HCT116 (cell line): ENCODE measurements around the gene BICD1. TPM values are rescaled to one million over a fixed set of nuclear protein-coding genes. Genes with fewer than 3 reads are reported as not detected.

Source experiments
- ATAC-seq: fragments of 200-7000 bp; cut with Tn5 transposase; 2 replicates; pipeline ENCODE4 v1.9.1; 2020; ENCODE audit warnings: mild to moderate bottlenecking, moderate library complexity
- BruUV-seq: library from RNA; stranded (reverse); fragments of 400-500 nt; replicated peaks from 2 replicates; lab custom pipeline; 2021; lab: Mats Ljungman, UMichigan
- CTCF ChIA-PET: fragments of 300-600 bp; sonication (Branson Sonifier 250); formaldehyde crosslinking; loops from one replicate; lab custom pipeline; 2021; ENCODE audit warnings: antibody characterized with exemption; lab: Charles Lee
- POLR2A ChIA-PET: fragments of 300-600, 350-600 bp; sonication (Branson Sonifier 250); formaldehyde crosslinking; loops from one replicate; lab custom pipeline; 2021; ENCODE audit warnings: antibody characterized with exemption; lab: Charles Lee
- RAD21 ChIA-PET, 2 experiments: fragments of 300-600 bp; sonication (Branson Sonifier 250); formaldehyde crosslinking; loops; one replicate each; lab custom pipeline; 2023; ENCODE audit warnings: low total read pairs in 2 of 2; ENCODE audit not compliant: uncharacterized antibody in 2 of 2, unreplicated experiment in 2 of 2, low non-redundant PET in 1 of 2; lab: Charles Lee
- DNase-seq: peaks from one replicate; pipeline ENCODE4 v3.0.0-alpha.2; 2010; ENCODE audit warnings: low read depth, low spot score
- H2AFZ ChIP-seq: fragments of 200-600 bp; shearing (Covaris generic), sonication (generic); 2 replicates; pipeline ENCODE4 v1.6.1; 2017; ENCODE audit warnings: low read depth, mixed run types, mixed read lengths, antibody characterized with exemption, low read length; ENCODE audit not compliant: poor library complexity, severe bottlenecking
- H3K27ac ChIP-seq: 2 replicates; pipeline ENCODE4 v1.5.1; 2012; ENCODE audit warnings: low read depth, low read length
- H3K27me3 ChIP-seq: fragments of 200-600 bp; sonication (generic); 2 replicates; pipeline ENCODE4 v1.6.1; 2016; ENCODE audit warnings: mixed run types, low read length, mixed read lengths; ENCODE audit not compliant: insufficient read depth
- H3K36me3 ChIP-seq, 2 experiments: fragments of 200-500 bp in 1 of 2; fragments of 200-600 bp in 1 of 2; sonication (Bioruptor generic) in 1 of 2; sonication (generic) in 1 of 2; 2 replicates each; pipeline versions ENCODE4 v1.5.1 to v1.6.1; 2014 to 2016; ENCODE audit warnings: low read length in 2 of 2, inconsistent platforms in 1 of 2, mixed read lengths in 1 of 2, mixed run types in 1 of 2; ENCODE audit not compliant: insufficient read depth in 2 of 2, control insufficient read depth in 1 of 2
- H3K4me1 ChIP-seq, 2 experiments: fragments of 200-600 bp in 1 of 2; sonication (generic) in 1 of 2; 2 replicates each; pipeline versions ENCODE4 v1.5.1 to v1.6.1; 2012 to 2017; ENCODE audit warnings: low read length in 2 of 2, inconsistent platforms in 1 of 2, mild to moderate bottlenecking in 1 of 2, mixed read lengths in 1 of 2, mixed run types in 1 of 2, moderate library complexity in 1 of 2; ENCODE audit not compliant: insufficient read depth in 2 of 2, control insufficient read depth in 1 of 2
- H3K4me2 ChIP-seq: fragments of 200-600 bp; sonication (generic); 2 replicates; pipeline ENCODE4 v1.6.1; 2017; ENCODE audit warnings: mixed run types, low read length, mixed read lengths
- H3K4me3 ChIP-seq, 2 experiments: fragments of 200-600 bp in 1 of 2; sonication (generic) in 1 of 2; replicated peaks in 1 of 2; 2 replicates each; pipeline ENCODE4 v1.5.1; 2011 to 2016; ENCODE audit warnings: low read length in 2 of 2, control low read depth in 1 of 2, low read depth in 1 of 2, mild to moderate bottlenecking in 1 of 2, mixed read lengths in 1 of 2, mixed run types in 1 of 2
- H3K79me2 ChIP-seq: fragments of 200-600 bp; sonication (generic); 2 replicates; pipeline ENCODE4 v1.6.1; 2017; ENCODE audit warnings: mild to moderate bottlenecking, mixed run types, low read length, moderate library complexity, mixed read lengths; ENCODE audit not compliant: insufficient read depth
- H3K9ac ChIP-seq: fragments of 200-600 bp; sonication (generic); 2 replicates; pipeline ENCODE4 v1.6.1; 2016; ENCODE audit warnings: low read length, mixed read lengths
- H3K9me2 ChIP-seq: fragments of 200-600 bp; sonication (generic), shearing (Covaris generic); 2 replicates; pipeline ENCODE4 v1.6.1; 2017; ENCODE audit warnings: mixed run types, mild to moderate bottlenecking, moderate library complexity; ENCODE audit not compliant: insufficient read depth
- H3K9me3 ChIP-seq, 2 experiments: fragments of 200-500 bp in 1 of 2; fragments of 200-600 bp in 1 of 2; sonication (Bioruptor generic) in 1 of 2; sonication (generic) in 1 of 2; 2 replicates each; pipeline ENCODE4 v1.6.1; 2014 to 2017; ENCODE audit warnings: low read length in 2 of 2, mixed read lengths in 2 of 2, inconsistent platforms in 1 of 2, low read depth in 1 of 2, mild to moderate bottlenecking in 1 of 2, mixed run types in 1 of 2, moderate library complexity in 1 of 2; ENCODE audit not compliant: control insufficient read depth in 1 of 2, insufficient read depth in 1 of 2
- H4K20me1 ChIP-seq: fragments of 200-600 bp; sonication (generic), shearing (Covaris generic); 2 replicates; pipeline ENCODE4 v1.6.1; 2017; ENCODE audit warnings: mixed run types, mild to moderate bottlenecking, moderate library complexity; ENCODE audit not compliant: insufficient read depth
- CBX3 ChIP-seq: IDR thresholded peaks from 2 replicates; pipeline ENCODE4 v1.6.1; 2012; ENCODE audit warnings: low read depth
- EGR1 ChIP-seq: IDR thresholded peaks from 2 replicates; pipeline ENCODE4 v1.6.1; 2012; ENCODE audit warnings: low read depth
- ELF1 ChIP-seq: IDR thresholded peaks from 2 replicates; pipeline ENCODE4 v1.6.1; 2012; ENCODE audit warnings: low read depth, borderline replicate concordance
- FOSL1 ChIP-seq: IDR thresholded peaks from 2 replicates; pipeline ENCODE4 v1.6.1; 2012; ENCODE audit warnings: low read depth
- JUND ChIP-seq: IDR thresholded peaks from 2 replicates; pipeline ENCODE4 v1.6.1; 2012
- POLR2A ChIP-seq: IDR thresholded peaks from 2 replicates; pipeline ENCODE4 v1.7.0; 2011; ENCODE audit warnings: borderline replicate concordance; ENCODE audit not compliant: insufficient read depth, insufficient read length; ENCODE audit errors: extremely low read depth
- POLR2AphosphoS5 ChIP-seq: IDR thresholded peaks from 2 replicates; pipeline ENCODE4 v1.6.1; 2011; ENCODE audit warnings: mild to moderate bottlenecking, low read depth, low read length, moderate library complexity
- RAD21 ChIP-seq: IDR thresholded peaks from 2 replicates; pipeline ENCODE4 v1.6.1; 2012; ENCODE audit warnings: low read depth, mild to moderate bottlenecking
- SIN3A ChIP-seq: IDR thresholded peaks from 2 replicates; pipeline ENCODE4 v1.6.1; 2012; ENCODE audit warnings: low read depth
- SP1 ChIP-seq: IDR thresholded peaks from 2 replicates; pipeline ENCODE4 v1.6.1; 2012; ENCODE audit warnings: low read depth
- TCF7L2 ChIP-seq: IDR thresholded peaks from 2 replicates; pipeline ENCODE4 v1.7.0; 2011; ENCODE audit warnings: borderline replicate concordance, inconsistent platforms; ENCODE audit not compliant: insufficient read depth, insufficient read length; ENCODE audit errors: extremely low read depth
- YY1 ChIP-seq: IDR thresholded peaks from 2 replicates; pipeline ENCODE4 v1.6.1; 2011; ENCODE audit warnings: low read length, low read depth, moderate library complexity, mild to moderate bottlenecking; ENCODE audit not compliant: insufficient replicate concordance; ENCODE audit errors: extremely low read depth
- ZFX ChIP-seq: fragments of 450-650 bp; IDR thresholded peaks from 2 replicates; pipeline ENCODE4 v1.6.1; 2017
- ZNF274 ChIP-seq: fragments of 200-500 bp; sonication (Bioruptor generic); IDR thresholded peaks from 2 replicates; pipeline ENCODE4 v1.6.1; 2014; ENCODE audit warnings: mild to moderate bottlenecking, low read depth, low read length, inconsistent platforms
- intact Hi-C: fragments of 100-400 bp; cut with micrococcal nuclease; formaldehyde crosslinking; loops from 2 replicates; pipeline ENCODE4 v1.10.0; 2022
- total RNA-seq: library from RNA; stranded (reverse); gene quantifications from one replicate; pipeline ENCODE4 v1.2.1, GENCODE V29; 2021; ENCODE audit not compliant: unreplicated experiment
- TF ChIP-seq, protein P1 (sequence below): IDR thresholded peaks from 2 replicates; pipeline ENCODE4 v1.6.1; 2012
- TF ChIP-seq, protein P2 (sequence below), 3 experiments: fragments of 200-600 bp in 1 of 3; sonication (generic) in 1 of 3; IDR thresholded peaks in 2 of 3; conservative IDR thresholded peaks in 1 of 3; 2 replicates each; pipeline ENCODE4 v1.5.1; 2012 to 2017; ENCODE audit warnings: low read depth in 2 of 3, low read length in 2 of 3, antibody characterized with exemption in 1 of 3, borderline replicate concordance in 1 of 3, control low read depth in 1 of 3, mild to moderate bottlenecking in 1 of 3, mixed read lengths in 1 of 3, mixed run types in 1 of 3, moderate library complexity in 1 of 3; ENCODE audit not compliant: insufficient read depth in 1 of 3
- TF ChIP-seq, protein P3 (sequence below): IDR thresholded peaks from 2 replicates; pipeline ENCODE4 v1.6.1; 2012
- TF ChIP-seq, protein P4 (sequence below): IDR thresholded peaks from 2 replicates; pipeline ENCODE4 v1.6.1; 2011; ENCODE audit warnings: mild to moderate bottlenecking, low read length, moderate library complexity; ENCODE audit not compliant: insufficient replicate concordance; ENCODE audit errors: extremely low read depth
- TF ChIP-seq, protein P5 (sequence below): IDR thresholded peaks from 2 replicates; pipeline ENCODE4 v1.6.1; 2012; ENCODE audit warnings: low read depth

BICD1 gene
- total RNA-seq, 1 experiment from 2014 or later: 32.5 TPM

DNA sequence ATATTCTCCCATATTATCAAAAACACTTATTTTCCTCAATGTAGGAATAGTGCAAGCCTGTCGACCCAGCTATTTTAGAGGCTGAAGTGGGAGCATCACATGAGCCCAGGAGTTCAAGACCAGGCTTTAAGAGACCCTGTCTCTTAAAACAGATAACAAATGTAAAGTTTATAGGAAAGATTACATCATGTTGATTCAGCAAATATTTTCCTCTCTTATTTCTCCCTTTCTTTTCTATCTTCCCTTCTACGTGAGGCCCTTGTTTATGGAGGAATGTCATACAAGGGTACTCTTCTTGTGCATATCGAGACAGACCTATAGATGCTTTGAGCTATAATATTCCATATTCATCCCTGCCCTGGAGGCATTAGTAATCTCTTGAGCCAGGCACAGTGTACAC, 256.2 kb downstream of the BICD1 start:
- Histone ChIP-seq H3K4me3 (no peak overlapping the region), H3K36me3 (no peaks in the 10 kb centered on the region), H3K27ac (no peak overlapping the region), H4K20me1 (no peaks in the 10 kb centered on the region), H3K79me2 (no peaks in the 10 kb centered on the region), H3K4me1 (no peaks in the 10 kb centered on the region), H3K9me2 (no peaks in the 10 kb centered on the region), H3K27me3 (no peaks in the 10 kb centered on the region), H3K9me3 (no peaks in the 10 kb centered on the region), H2AFZ (no peak overlapping the region), H3K4me2 (no peak overlapping the region), H3K9ac (no peak overlapping the region)
- ChIA-PET POLR2A (no interaction called here), CTCF (interaction anchor here (1.1 to 2.0 kb wide), 2 partner anchors 36 to 392 kb away, joined by 3 to 8 read pairs; partner anchors contain the start of gene YARS2), RAD21 (no interaction called here)
- DNase-seq: no peak
- no peak for ATAC-seq
- no TSS peak for BruUV-seq
- no peak for TF ChIP-seq RAD21
- no peak for TF ChIP-seq EGR1
- no peak for TF ChIP-seq ZFX
- TF ChIP-seq, protein P1, sequence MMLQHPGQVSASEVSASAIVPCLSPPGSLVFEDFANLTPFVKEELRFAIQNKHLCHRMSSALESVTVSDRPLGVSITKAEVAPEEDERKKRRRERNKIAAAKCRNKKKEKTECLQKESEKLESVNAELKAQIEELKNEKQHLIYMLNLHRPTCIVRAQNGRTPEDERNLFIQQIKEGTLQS: no peak
- TF ChIP-seq, protein P2, sequence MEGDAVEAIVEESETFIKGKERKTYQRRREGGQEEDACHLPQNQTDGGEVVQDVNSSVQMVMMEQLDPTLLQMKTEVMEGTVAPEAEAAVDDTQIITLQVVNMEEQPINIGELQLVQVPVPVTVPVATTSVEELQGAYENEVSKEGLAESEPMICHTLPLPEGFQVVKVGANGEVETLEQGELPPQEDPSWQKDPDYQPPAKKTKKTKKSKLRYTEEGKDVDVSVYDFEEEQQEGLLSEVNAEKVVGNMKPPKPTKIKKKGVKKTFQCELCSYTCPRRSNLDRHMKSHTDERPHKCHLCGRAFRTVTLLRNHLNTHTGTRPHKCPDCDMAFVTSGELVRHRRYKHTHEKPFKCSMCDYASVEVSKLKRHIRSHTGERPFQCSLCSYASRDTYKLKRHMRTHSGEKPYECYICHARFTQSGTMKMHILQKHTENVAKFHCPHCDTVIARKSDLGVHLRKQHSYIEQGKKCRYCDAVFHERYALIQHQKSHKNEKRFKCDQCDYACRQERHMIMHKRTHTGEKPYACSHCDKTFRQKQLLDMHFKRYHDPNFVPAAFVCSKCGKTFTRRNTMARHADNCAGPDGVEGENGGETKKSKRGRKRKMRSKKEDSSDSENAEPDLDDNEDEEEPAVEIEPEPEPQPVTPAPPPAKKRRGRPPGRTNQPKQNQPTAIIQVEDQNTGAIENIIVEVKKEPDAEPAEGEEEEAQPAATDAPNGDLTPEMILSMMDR (IDR thresholded peaks at IDR 0.05 in 2 of 3, conservative IDR thresholded peaks at IDR 0.05 in 1 of 3; ENCODE audit: borderline replicate concordance in 1 of 3, insufficient read depth in 1 of 3, low read depth in 2 of 3, low read length in 2 of 3): no peak
- TF ChIP-seq, protein P3, sequence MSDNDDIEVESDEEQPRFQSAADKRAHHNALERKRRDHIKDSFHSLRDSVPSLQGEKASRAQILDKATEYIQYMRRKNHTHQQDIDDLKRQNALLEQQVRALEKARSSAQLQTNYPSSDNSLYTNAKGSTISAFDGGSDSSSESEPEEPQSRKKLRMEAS: no peak
- no peak for TF ChIP-seq YY1
- TF ChIP-seq SP1: no peak
- TF ChIP-seq FOSL1: no peak
- no peak for TF ChIP-seq POLR2A
- no peak for TF ChIP-seq ELF1
- TF ChIP-seq JUND: no peak
- TF ChIP-seq, protein P4, sequence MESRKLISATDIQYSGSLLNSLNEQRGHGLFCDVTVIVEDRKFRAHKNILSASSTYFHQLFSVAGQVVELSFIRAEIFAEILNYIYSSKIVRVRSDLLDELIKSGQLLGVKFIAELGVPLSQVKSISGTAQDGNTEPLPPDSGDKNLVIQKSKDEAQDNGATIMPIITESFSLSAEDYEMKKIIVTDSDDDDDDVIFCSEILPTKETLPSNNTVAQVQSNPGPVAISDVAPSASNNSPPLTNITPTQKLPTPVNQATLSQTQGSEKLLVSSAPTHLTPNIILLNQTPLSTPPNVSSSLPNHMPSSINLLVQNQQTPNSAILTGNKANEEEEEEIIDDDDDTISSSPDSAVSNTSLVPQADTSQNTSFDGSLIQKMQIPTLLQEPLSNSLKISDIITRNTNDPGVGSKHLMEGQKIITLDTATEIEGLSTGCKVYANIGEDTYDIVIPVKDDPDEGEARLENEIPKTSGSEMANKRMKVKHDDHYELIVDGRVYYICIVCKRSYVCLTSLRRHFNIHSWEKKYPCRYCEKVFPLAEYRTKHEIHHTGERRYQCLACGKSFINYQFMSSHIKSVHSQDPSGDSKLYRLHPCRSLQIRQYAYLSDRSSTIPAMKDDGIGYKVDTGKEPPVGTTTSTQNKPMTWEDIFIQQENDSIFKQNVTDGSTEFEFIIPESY: no peak
- no peak for TF ChIP-seq ZNF274
- no peak for TF ChIP-seq TCF7L2
- TF ChIP-seq CBX3: no peak
- no peak for TF ChIP-seq POLR2AphosphoS5
- TF ChIP-seq, protein P5, sequence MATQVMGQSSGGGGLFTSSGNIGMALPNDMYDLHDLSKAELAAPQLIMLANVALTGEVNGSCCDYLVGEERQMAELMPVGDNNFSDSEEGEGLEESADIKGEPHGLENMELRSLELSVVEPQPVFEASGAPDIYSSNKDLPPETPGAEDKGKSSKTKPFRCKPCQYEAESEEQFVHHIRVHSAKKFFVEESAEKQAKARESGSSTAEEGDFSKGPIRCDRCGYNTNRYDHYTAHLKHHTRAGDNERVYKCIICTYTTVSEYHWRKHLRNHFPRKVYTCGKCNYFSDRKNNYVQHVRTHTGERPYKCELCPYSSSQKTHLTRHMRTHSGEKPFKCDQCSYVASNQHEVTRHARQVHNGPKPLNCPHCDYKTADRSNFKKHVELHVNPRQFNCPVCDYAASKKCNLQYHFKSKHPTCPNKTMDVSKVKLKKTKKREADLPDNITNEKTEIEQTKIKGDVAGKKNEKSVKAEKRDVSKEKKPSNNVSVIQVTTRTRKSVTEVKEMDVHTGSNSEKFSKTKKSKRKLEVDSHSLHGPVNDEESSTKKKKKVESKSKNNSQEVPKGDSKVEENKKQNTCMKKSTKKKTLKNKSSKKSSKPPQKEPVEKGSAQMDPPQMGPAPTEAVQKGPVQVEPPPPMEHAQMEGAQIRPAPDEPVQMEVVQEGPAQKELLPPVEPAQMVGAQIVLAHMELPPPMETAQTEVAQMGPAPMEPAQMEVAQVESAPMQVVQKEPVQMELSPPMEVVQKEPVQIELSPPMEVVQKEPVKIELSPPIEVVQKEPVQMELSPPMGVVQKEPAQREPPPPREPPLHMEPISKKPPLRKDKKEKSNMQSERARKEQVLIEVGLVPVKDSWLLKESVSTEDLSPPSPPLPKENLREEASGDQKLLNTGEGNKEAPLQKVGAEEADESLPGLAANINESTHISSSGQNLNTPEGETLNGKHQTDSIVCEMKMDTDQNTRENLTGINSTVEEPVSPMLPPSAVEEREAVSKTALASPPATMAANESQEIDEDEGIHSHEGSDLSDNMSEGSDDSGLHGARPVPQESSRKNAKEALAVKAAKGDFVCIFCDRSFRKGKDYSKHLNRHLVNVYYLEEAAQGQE: no peak
- no peak for TF ChIP-seq SIN3A
- intact Hi-C loops: loop anchor here (10.0 kb wide), 1 partner anchor 1662 kb away; the partner anchor contains the start of gene ALG10
